ENCODE data around the gene FLG.

- TF ChIP-seq CTCF (conservative IDR thresholded peaks at IDR 0.05) (no peak), EZH2 (IDR thresholded peaks at IDR 0.05; ENCODE audit: low read depth) (no peak)
Measured at GRCh38 chr1:152344438-152344837, 19.4 kb upstream of the FLG start.

Measured in PC-9 (cell line).